ENCODE measurements around the gene VGLL4.

GRCh38 chr3:11576453-11576852 lies 67.3 kb downstream of the VGLL4 start:
- no peak for TF ChIP-seq CTCF (IDR thresholded peaks at IDR 0.05)
- TF ChIP-seq POLR2A (IDR thresholded peaks at IDR 0.05): no peak
- TF ChIP-seq POLR2AphosphoS5 (IDR thresholded peaks at IDR 0.05): no peak
